ENCODE results near the gene RFX6.

- TF ChIP-seq CTCF (conservative IDR thresholded peaks at IDR 0.05; ENCODE audit: low read depth, low read length) (no peak), EZH2phosphoT487 (IDR thresholded peaks at IDR 0.05; ENCODE audit: borderline replicate concordance, low read length) (no peak)
These were observed 17.8 kb upstream of the RFX6 start for GRCh38 chr6:116859264-116859663.
